Loucy (cell line): ENCODE measurements around the gene KDM2B.

ENCODE experiments used
- CTCF ChIP-seq: fragments of 200-600 bp; sonication (generic); conservative IDR thresholded peaks from 2 replicates; pipeline ENCODE4 v1.5.1; 2014; ENCODE audit warnings: mild to moderate bottlenecking, antibody characterized with exemption, low read length
- EZH2phosphoT487 ChIP-seq: fragments of 200-600 bp; IDR thresholded peaks from 2 replicates; pipeline ENCODE4 v1.6.1; 2018; ENCODE audit warnings: antibody characterized with exemption, mild to moderate bottlenecking, moderate library complexity, borderline replicate concordance

- no peak for TF ChIP-seq CTCF
- no peak for TF ChIP-seq EZH2phosphoT487
These were observed 104.3 kb downstream of the KDM2B start for GRCh38 chr12:121476477-121476876.
